Activated CD4-positive, alpha-beta T cell treated with anti-CD3 and anti-CD28 coated beads for 4 hours (primary cell): ENCODE results near the gene CXCR5.

Experiments
- DNase-seq, 2 donors: peaks; one replicate each; pipeline ENCODE4 v3.0.0-alpha.2; 2020

The CXCR5 gene

DNA sequence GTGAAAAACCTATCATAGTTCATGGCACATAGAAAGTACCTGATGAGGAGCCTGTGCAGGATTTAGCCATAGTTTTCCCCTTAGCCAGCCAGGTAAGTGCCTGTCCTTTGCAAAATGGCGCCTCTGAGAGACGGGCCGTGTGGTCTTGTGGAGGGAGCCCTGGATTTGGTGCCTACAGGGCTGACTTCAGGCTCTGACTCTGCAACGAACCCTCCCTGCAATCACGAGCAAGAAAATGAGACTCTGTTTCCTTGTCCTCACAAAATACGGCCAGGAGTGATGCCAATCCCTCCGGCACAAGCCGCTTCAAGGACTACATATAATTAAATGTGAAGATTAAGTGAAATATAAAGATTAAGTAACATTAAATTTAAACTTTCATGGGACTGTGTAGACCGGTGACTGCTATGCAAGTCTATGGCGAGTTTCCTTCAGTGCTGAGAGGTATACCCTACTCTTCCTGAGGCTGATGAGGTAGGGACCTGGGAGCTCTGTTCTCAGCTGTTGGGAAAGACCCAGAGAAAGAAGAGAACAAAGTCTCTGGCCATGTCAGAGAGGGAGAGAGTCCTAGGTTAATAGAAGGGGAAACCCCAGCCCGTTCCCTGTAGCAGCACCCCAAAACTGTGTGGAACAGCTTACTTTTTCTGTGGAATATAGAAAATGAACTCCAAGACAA, 6.1 kb upstream of the CXCR5 start:
- DNase-seq: no peak

DNA sequence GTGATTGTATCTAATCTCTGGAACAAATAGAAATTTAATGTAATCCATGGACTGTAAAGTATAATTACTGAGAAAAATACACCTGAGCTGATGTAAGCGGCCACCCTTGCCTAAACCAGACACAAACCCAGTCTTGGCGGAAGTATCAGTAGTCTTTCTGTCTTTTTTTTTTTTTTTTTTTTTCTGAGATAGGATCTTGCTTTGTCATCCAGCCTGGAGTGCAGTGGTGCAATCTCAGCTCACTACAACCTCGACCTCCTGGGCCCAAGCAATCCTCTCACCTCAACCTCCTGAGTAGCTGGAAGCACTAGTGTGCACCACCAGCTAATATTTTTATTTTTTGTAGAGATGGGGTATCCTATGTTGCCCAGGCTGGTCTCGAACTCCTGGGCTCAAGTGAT, 5.5 kb upstream of the CXCR5 start:
- no peak for DNase-seq

- DNase-seq: no peak
Measured at GRCh38 chr11:118881228-118881627, 2.5 kb upstream of the CXCR5 start.

DNA sequence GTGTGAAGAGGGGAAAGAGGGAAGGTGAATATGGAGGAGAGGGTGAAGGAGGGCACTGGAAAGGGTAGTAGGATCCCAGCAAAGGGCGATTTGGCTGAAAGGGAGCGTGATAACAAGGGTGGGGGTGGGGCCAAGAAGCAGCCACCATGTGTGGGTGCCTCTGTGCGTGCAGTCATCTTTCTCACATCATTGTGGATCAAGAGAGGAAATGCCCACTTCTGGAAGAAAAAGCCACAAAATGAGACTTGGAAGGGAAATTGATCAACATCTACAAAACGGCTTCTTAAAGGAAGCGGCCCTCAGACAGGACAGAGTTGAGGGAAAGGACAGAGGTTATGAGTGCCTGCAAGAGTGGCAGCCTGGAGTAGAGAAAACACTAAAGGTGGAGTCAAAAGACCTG, 1.2 kb upstream of the CXCR5 start:
- no peak for DNase-seq

- DNase-seq: no peak
Measured at GRCh38 chr11:118883004-118883367, 706 bp upstream of the CXCR5 start.

- no peak for DNase-seq
Measured at GRCh38 chr11:118884875-118885274, 1.2 kb downstream of the CXCR5 start.

GRCh38 chr11:118885319-118885718, 1.6 kb downstream of the CXCR5 start:
- no peak for DNase-seq

DNA sequence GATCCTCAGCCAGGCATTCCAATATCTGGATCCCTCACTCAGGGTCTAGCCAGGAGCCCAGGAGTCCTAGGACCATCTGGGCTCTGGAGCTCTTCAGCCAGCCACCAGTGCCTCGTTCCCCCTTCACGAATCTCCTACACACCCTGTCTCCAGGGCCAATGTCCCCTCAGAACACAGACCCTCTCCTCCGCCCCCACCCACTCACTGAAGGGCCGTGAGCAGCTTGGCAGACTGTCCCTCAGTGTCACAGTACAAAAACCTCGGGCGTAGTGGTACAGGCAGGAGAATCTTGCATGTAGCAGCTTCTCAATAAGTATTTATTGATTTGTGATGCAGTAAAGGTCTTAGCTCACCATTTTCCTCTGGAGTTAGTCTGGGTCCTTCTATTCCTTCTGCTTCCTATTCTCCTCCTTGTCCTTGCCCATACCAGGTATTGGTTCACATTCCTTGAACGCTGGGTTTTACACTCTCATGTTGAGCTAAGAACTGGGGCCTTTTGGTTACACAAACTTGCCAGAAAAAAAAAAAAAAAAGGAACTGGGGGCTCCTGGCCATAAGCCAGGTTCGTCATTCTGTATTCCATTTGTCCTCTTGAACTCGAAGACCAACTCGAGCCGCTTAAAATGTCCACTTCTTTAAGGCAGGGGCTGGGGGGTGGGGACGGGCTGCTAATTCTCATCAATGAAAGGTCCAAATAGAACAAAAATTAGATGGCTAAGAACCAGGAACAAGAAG, 2.3 kb downstream of the CXCR5 start:
- no peak for DNase-seq

DNA sequence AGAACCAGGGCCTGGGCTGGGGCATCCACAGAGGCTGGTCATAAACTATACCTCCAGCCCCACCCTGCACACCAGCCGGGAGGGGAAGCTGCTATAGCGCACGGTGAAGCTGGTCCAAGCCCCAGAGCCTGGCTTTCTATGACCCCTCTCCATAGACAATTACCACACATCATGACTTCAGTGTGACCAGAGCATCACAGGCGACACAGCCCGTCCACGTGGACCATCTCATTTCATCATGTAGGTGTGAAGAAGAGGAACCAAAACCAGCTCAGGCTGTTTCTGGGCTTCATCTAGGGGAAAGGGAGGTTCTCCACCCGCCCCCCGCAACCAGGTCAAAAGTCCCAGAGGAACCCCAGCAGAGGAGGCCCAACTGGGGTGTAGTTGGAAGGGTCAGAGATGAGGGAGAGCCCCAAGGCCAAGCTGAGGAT, 3.0 kb downstream of the CXCR5 start:
- DNase-seq: no peak

DNA sequence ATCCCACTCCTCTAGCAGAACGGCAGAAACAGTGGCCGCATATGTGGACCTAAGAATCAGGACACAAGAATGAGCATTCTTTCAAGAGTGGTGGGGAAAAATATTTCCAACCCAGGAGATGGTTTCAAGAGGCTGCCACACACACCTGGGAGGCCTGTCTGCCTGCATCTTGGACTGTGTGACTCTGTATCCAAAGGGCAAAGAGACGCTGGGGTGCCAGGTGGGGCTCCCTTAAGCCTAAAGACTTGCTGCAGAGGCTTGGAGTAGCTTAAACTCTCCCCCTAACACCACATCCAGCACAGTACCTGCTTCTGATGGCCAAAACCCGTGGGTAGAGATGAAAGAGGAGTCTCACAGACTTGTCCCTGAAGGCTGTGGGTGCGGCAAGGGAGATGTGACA, 3.5 kb downstream of the CXCR5 start:
- DNase-seq: no peak

GRCh38 chr11:118888398-118888797, 4.7 kb downstream of the CXCR5 start:
- DNase-seq: no peak

DNA sequence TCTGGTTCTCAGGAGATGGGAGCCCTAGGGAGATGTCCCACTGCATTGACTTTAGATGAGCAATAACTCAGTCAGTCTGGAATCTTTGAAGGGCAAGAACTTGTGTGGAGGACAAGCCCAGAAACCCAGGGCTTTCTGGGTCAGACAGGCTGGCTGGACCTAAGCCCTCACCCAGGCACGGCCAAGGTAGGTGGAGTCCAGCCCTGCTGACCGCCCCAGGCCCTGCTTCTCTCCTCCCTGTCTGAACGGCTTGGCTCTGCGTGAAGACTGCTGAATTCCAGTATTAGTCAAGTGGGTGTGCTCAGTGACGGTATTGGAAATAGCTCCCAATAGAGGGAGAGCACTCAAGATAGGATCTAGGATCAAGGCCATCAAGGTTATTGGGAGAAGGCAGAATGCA, 6.1 kb downstream of the CXCR5 start:
- no peak for DNase-seq

GRCh38 chr11:118892514-118892913, 8.8 kb downstream of the CXCR5 start:
- DNase-seq: peak; percentile 56

DNA sequence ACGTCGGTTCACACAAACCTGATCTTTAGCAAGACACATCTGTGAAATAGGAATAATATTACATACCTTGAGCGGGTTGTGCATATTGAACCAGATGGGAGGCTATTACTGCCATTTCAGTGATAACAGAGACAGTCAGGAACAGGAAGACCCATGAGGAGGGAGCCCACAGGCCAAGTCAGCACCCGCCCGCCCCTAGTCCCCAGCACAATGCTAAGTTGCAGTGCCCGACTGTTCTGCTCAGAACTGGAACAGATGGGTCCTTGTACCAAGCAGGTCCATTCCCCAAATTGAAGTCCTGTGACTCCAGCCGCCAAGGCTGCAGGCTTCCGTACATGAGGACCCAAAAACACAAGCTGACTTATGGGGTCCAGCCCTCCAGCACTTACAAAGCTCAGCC, 9.3 kb downstream of the CXCR5 start:
- no peak for DNase-seq

GRCh38 chr11:118893662-118894061, 10.0 kb downstream of the CXCR5 start:
- DNase-seq: no peak

DNA sequence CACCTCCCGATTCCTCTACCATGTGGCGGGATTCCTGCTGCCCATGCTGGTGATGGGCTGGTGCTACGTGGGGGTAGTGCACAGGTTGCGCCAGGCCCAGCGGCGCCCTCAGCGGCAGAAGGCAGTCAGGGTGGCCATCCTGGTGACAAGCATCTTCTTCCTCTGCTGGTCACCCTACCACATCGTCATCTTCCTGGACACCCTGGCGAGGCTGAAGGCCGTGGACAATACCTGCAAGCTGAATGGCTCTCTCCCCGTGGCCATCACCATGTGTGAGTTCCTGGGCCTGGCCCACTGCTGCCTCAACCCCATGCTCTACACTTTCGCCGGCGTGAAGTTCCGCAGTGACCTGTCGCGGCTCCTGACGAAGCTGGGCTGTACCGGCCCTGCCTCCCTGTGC, 10.5 kb downstream of the CXCR5 start:
- no peak for DNase-seq

GRCh38 chr11:118895093-118896039, 11.7 kb downstream of the CXCR5 start:
- peak; percentile 74 to 76 for DNase-seq

GRCh38 chr11:118896472-118896913, 12.8 kb downstream of the CXCR5 start:
- no peak for DNase-seq

GRCh38 chr11:118896921-118897591, 13.4 kb downstream of the CXCR5 start:
- no peak for DNase-seq

DNA sequence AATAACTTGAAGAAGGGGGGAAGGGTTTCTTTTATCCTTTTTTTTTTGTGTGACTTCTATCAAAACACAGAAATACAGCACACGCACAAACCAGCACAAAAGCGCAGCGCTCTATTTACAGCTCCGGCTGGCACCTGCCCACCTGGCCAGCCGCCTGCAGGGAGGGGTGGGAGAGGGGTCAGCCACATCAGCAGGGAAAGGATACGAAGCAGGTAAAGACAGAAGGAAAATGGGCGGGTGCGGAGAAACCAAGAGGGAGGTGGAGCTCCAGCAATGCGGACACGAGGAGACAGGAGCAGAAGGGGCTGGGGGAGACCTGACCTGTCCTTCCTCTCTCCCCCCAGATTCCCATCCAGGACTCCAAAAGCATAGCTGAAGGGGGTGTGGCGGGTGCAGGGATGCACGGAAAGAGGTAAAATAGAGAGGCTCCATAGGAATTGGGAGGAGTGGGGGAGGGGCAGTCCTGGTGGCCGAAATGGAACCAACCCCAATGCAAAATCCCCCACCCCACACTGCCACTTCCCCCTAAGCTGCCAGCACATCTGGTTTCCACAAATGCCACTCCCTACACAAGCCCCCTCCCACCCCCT, 14.1 kb downstream of the CXCR5 start:
- no peak for DNase-seq

- DNase-seq: no peak
Measured at GRCh38 chr11:118898400-118899295, 15.0 kb downstream of the CXCR5 start.
